Astrocyte of the cerebellum (primary cell): ENCODE data around the gene ZDHHC17.

ENCODE experiments used
- DNase-seq: peaks from one replicate; pipeline ENCODE4 v3.0.0-alpha.2; 2011; ENCODE audit warnings: low read depth
- H3K4me3 ChIP-seq: 2 replicates; pipeline ENCODE4 v1.5.1; 2011; ENCODE audit warnings: mild to moderate bottlenecking, low read depth, low read length, moderate library complexity
- CTCF ChIP-seq: IDR thresholded peaks from 2 replicates; pipeline ENCODE4 v1.5.1; 2012; ENCODE audit warnings: low read length, low read depth, moderate library complexity, mild to moderate bottlenecking; ENCODE audit errors: missing control alignments
- in situ Hi-C: cut with HindIII; loops from 2 replicates; pipeline ENCODE4 v1.10.0; 2017; ENCODE audit warnings: low sequenced_read_pairs

Gene ZDHHC17

GRCh38 chr12:76883811-76884210 lies 119.9 kb downstream of the ZDHHC17 start:
- in situ Hi-C loops, result no loop called here
- DNase-seq, result no peak
- H3K4me3 ChIP-seq, result no peak overlapping the region
- no peak for TF ChIP-seq CTCF

DNA sequence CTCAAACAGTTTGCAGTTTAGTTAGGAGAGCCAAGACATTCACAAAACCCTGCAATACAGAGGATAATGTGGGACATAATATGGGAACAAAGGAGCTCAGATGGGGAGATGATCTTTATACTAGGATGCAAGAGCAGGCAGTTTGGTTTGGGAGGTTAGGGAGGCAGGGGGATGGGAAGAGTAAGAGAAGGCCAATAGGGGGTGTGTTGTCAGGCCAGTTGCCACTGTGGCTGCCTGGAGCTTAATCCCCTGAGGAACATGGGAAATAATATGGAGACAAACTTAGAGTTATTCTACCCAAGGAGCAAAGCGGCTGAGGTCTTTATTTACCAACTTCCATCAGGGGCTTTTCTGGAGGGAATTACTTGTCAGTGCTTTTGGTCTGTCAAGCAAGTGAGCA lies 124.9 kb downstream of the ZDHHC17 start:
- in situ Hi-C loops, result no loop called here
- no peak overlapping the region for H3K4me3 ChIP-seq
- no peak for TF ChIP-seq CTCF
- no peak for DNase-seq

DNA sequence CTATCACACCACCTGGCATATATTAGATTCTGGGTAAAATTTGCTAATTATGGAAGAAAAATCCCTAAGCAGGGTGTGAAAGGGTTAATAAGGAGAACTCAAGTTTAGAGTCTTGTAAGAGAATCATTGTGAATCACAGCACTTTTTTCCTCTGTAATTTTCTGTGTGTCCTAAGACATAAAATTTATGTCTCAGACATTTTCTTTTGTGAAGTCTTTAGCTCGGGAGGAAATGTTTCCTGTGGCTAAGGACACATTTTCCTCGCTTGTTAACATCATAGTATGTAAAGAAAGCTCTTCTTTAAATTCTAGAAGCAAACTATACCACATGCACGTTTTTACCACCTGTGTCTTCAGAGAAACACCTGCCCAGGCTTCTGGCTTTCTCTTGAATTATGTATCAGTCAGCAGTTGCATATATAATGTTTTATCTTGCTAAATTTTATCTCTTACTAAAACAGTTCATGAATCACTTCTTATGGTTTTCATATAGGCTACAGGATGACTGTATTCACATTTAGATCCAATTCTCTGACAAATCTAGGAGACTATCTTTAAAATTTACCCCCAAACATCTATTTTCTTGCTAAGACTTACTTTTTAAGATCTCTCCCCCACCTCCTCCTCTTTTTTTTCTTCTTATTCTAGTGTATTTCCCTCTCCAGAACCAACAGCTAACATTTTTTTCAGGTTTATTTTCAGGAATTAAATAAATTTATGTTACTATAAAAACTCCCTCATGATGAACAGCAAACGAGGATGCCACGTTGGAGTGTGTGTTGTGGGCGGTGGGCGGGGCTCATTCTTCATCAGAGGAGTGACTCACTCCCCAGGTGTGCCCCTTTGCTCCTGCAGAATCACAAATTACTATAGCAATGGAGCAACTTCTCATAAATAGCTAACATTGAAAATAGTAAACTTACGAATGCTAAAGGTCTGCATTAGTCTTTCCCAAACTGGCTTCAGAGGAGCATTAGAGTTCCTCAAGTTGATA lies 126.5 kb downstream of the ZDHHC17 start:
- H3K4me3 ChIP-seq, result no peak overlapping the region
- in situ Hi-C loops, result no loop called here
- TF ChIP-seq CTCF, result no peak
- no peak for DNase-seq

DNA sequence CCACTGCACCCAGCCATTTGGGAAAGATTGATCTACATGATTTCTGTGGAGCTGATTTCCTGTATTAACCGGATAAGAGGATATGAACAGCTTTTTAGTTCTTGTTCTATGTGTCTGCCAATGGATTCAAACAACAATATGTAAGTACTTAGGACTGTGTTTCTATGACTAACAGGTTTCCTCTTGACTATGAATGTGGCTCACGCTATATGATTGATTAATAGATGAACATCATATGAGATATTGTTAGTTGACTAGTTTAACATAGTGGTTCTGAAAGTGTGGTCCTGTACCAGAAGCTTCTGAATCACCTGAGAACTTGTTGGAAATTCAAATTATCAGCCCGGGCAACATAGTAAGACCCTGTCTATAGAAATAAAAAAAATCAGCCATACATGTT lies 127.7 kb downstream of the ZDHHC17 start:
- TF ChIP-seq CTCF, result no peak
- DNase-seq, result no peak
- H3K4me3 ChIP-seq, result no peak overlapping the region
- in situ Hi-C loops, result no loop called here

GRCh38 chr12:76895796-76896195 lies 131.9 kb downstream of the ZDHHC17 start:
- DNase-seq, result no peak
- no peak overlapping the region for H3K4me3 ChIP-seq
- in situ Hi-C loops, result no loop called here
- TF ChIP-seq CTCF, result no peak

- no peak for DNase-seq
- no peak overlapping the region for H3K4me3 ChIP-seq
- no peak for TF ChIP-seq CTCF
- in situ Hi-C loops, result no loop called here
Measured at GRCh38 chr12:76896274-76896673, 132.4 kb downstream of the ZDHHC17 start.
